Prostate gland (tissue), 2 donors: Measurements from ENCODE around the gene KLHL6. TPM values are rescaled to one million over a fixed set of nuclear protein-coding genes. Genes with fewer than 3 reads are reported as not detected.

Source experiments
- DNase-seq: peaks from one replicate; pipeline ENCODE4 v3.0.0-alpha.2; 2019; ENCODE audit warnings: low spot score
- H3K27ac ChIP-seq, 2 donors: fragments of 200-600 bp; sonication (generic); 2 replicates each; pipeline ENCODE4 v1.5.1; 2017 to 2019
- H3K27me3 ChIP-seq: fragments of 200-600 bp; sonication (generic); replicated peaks from 2 replicates; pipeline ENCODE4 v1.5.1; 2019; ENCODE audit not compliant: insufficient read depth
- H3K36me3 ChIP-seq, 2 donors: fragments of 200-600 bp; sonication (generic); 1 replicate in 1 of 2; 2 replicates in 1 of 2; pipeline versions ENCODE4 v1.5.1 to v1.8.1; 2017 to 2019
- H3K4me1 ChIP-seq: fragments of 200-600 bp; sonication (generic); replicated peaks from 2 replicates; pipeline ENCODE4 v1.5.1; 2019
- H3K4me3 ChIP-seq, 2 donors: fragments of 200-600 bp; sonication (generic); 2 replicates each; pipeline ENCODE4 v1.5.1; 2017 to 2019
- H3K9me3 ChIP-seq: fragments of 200-600 bp; sonication (generic); 2 replicates; pipeline ENCODE4 v1.5.1; 2017
- CTCF ChIP-seq, 4 experiments: fragments of 200-600 bp in 2 of 4; fragments of 450-650 bp in 2 of 4; sonication (generic) in 2 of 4; IDR thresholded peaks; 1 replicate in 3 of 4; 2 replicates in 1 of 4; pipeline ENCODE4 v1.5.1; 2016 to 2019; ENCODE audit warnings: antibody characterized with exemption in 4 of 4, mild to moderate bottlenecking in 2 of 4, moderate library complexity in 2 of 4
- POLR2A ChIP-seq: fragments of 450-650 bp; IDR thresholded peaks from one replicate; pipeline ENCODE4 v1.6.1; 2016; ENCODE audit warnings: antibody characterized with exemption, mild to moderate bottlenecking
- POLR2AphosphoS5 ChIP-seq: sonication (generic); formaldehyde crosslinking; IDR thresholded peaks from one replicate; pipeline ENCODE4 v1.6.1; 2017; ENCODE audit warnings: antibody characterized with exemption
- WGBS: methylation state at CpG from one replicate; pipeline ENCODE4 v1.1.5; 2018; 5-methylcytosine and 5-hydroxymethylcytosine counted together
- intact Hi-C: fragments of 100-400 bp; cut with DNase I; formaldehyde crosslinking; loops from one replicate; pipeline ENCODE4 v1.14.2; 2022
- total RNA-seq, 2 donors: library from RNA; depleted of rRNA; stranded (reverse); fragments of >200 nt; gene quantifications; one replicate each; pipeline ENCODE4 v1.1.0, GENCODE V29; 2016

The KLHL6 gene
- total RNA-seq, 2 donors from 2014 or later, result 1.0 to 1.2 TPM

- Histone ChIP-seq H3K4me1 (no peaks in the 10 kb centered on the region), H3K9me3 (no peaks in the 10 kb centered on the region), H3K27me3 (no peaks in the 10 kb centered on the region), H3K27ac (no peak overlapping the region), H3K4me3 (no peak overlapping the region), H3K36me3 (no peaks in the 10 kb centered on the region)
- TF ChIP-seq POLR2A, result no peak
- no peak for TF ChIP-seq POLR2AphosphoS5
- TF ChIP-seq CTCF (IDR thresholded peaks at IDR 0.05), result no peak
- no peak for DNase-seq
- WGBS, result 90% methylated on average over 2 of the region's 2 CpGs
- intact Hi-C loops, result no loop called here
Measured at GRCh38 chr3:183519891-183520290, 35.6 kb downstream of the KLHL6 start.

GRCh38 chr3:183518491-183519251, 36.8 kb downstream of the KLHL6 start:
- no peaks in the 10 kb centered on the region for H3K9me3 ChIP-seq
- no peak overlapping the region for H3K4me3 ChIP-seq
- H3K36me3 ChIP-seq, result no peaks in the 10 kb centered on the region
- DNase-seq, result no peak
- TF ChIP-seq CTCF (IDR thresholded peaks at IDR 0.05) (no peak), POLR2AphosphoS5 (no peak), POLR2A (no peak)
- H3K4me1 ChIP-seq, result no peaks in the 10 kb centered on the region
- no peak overlapping the region for H3K27ac ChIP-seq
- no peaks in the 10 kb centered on the region for H3K27me3 ChIP-seq
- intact Hi-C loops, result no loop called here
- WGBS, result 67% methylated on average over 10 of the region's 10 CpGs

GRCh38 chr3:183517607-183518006, 37.9 kb downstream of the KLHL6 start:
- DNase-seq, result no peak
- intact Hi-C loops, result no loop called here
- Histone ChIP-seq H3K9me3 (no peaks in the 10 kb centered on the region), H3K36me3 (no peaks in the 10 kb centered on the region), H3K27me3 (no peaks in the 10 kb centered on the region), H3K27ac (no peak overlapping the region), H3K4me1 (no peaks in the 10 kb centered on the region), H3K4me3 (no peak overlapping the region)
- WGBS, result 82% methylated on average over 4 of the region's 4 CpGs
- no peak for TF ChIP-seq POLR2AphosphoS5
- TF ChIP-seq CTCF (IDR thresholded peaks at IDR 0.05), result no peak
- TF ChIP-seq POLR2A, result no peak

- TF ChIP-seq POLR2AphosphoS5, result no peak
- no peak for TF ChIP-seq CTCF (IDR thresholded peaks at IDR 0.05)
- TF ChIP-seq POLR2A, result no peak
- Histone ChIP-seq H3K36me3 (no peaks in the 10 kb centered on the region), H3K27me3 (no peaks in the 10 kb centered on the region), H3K4me1 (no peaks in the 10 kb centered on the region), H3K27ac (no peak overlapping the region), H3K9me3 (no peaks in the 10 kb centered on the region), H3K4me3 (no peak overlapping the region)
- no peak for DNase-seq
- intact Hi-C loops, result no loop called here
- 72% methylated on average over 9 of the region's 9 CpGs for WGBS
Measured at GRCh38 chr3:183515968-183516851, 39.3 kb downstream of the KLHL6 start.
